ENCODE data around the gene ZNF322. TPM values are rescaled to one million over a fixed set of nuclear protein-coding genes. Genes with fewer than 3 reads are reported as not detected.

ZNF322 gene
- total RNA-seq, 2 experiments from 2014 or later: 0.92 to 0.93 TPM

GRCh38 chr6:26595669-26596269, 63.8 kb downstream of the ZNF322 start:
- ChIA-PET POLR2A (interaction anchor here (0.6 to 2.4 kb wide), 21 partner anchors 11 to 1276 kb away, joined by 3 to 17 read pairs (median 6); partner anchors contain the start of gene HMGN4), CTCF (interaction anchor here (0.5 to 6.0 kb wide), 51 partner anchors 9 to 1299 kb away, joined by 3 to 50 read pairs (median 4); partner anchors contain the start of genes BTN2A2, BTN3A3 and HMGN4)
- H3K4me1 ChIP-seq (ENCODE audit: insufficient read depth, low read length): peaks cover 31% of the 10 kb centered on the region
- Mint-ChIP-seq H3K4me1 (ENCODE audit: low read depth) (peaks cover 23% of the 10 kb centered on the region), H3K27me3 (peaks cover 40% of the 10 kb centered on the region), H3K27ac (no peak overlapping the region), H3K9me3 (no peaks in the 10 kb centered on the region), H3K4me3 (no peak overlapping the region), H3K36me3 (ENCODE audit: low read depth) (peaks cover 31% of the 10 kb centered on the region)
- TF ChIP-seq CTCF (IDR thresholded peaks at IDR 0.05): peak; percentile 98
- H3K27me3 ChIP-seq (ENCODE audit: control insufficient read depth in 1 of 2, insufficient read depth in 2 of 2, low read length in 2 of 2): peaks cover 11 to 32% of the 10 kb centered on the region in 2 experiments
- H3K4me3 ChIP-seq (ENCODE audit: low read length): peak overlapping the region; percentile 98
- DNase-seq (peak; percentile 78 to 93 (median 82)), ATAC-seq (ENCODE audit: poor library complexity) (peak; percentile 29)
- H3K27ac ChIP-seq (ENCODE audit: low read depth in 1 of 2, low read length in 2 of 2): no peak overlapping the region
- no peaks in the 10 kb centered on the region for H3K9me3 ChIP-seq (ENCODE audit: control insufficient read depth in 1 of 2, insufficient read depth in 1 of 2, low read length in 2 of 2)
- intact Hi-C loops (cut with DNase I, micrococcal nuclease): loop anchor here (1.0 to 10.0 kb wide), 7 partner anchors 20 to 541 kb away; a partner anchor contains a TSS
- H3K36me3 ChIP-seq (ENCODE audit: insufficient read depth, low read length): peaks cover 26% of the 10 kb centered on the region

- intact Hi-C loops (cut with DNase I, micrococcal nuclease): loop anchor here (1.0 to 10.0 kb wide), 6 partner anchors 20 to 540 kb away; a partner anchor contains a TSS
- H3K36me3 ChIP-seq (ENCODE audit: insufficient read depth, low read length): peaks cover 22% of the 10 kb centered on the region
- ATAC-seq (ENCODE audit: poor library complexity) (no peak), DNase-seq (peak in 3 of 14 experiments; percentile 39 to 41 (median 40))
- H3K9me3 Mint-ChIP-seq: no peaks in the 10 kb centered on the region
- peaks cover 23% of the 10 kb centered on the region for H3K36me3 Mint-ChIP-seq (ENCODE audit: low read depth)
- H3K27me3 ChIP-seq (ENCODE audit: control insufficient read depth in 1 of 2, insufficient read depth in 2 of 2, low read length in 2 of 2): peaks cover 11 to 32% of the 10 kb centered on the region in 2 experiments
- no peaks in the 10 kb centered on the region for H3K9me3 ChIP-seq (ENCODE audit: control insufficient read depth in 1 of 2, insufficient read depth in 1 of 2, low read length in 2 of 2)
- POLR2A ChIA-PET: interaction anchor here (0.6 to 2.4 kb wide), 22 partner anchors 10 to 1788 kb away, joined by 3 to 17 read pairs (median 6); partner anchors contain the start of gene HMGN4
- H3K27ac ChIP-seq (ENCODE audit: low read depth in 1 of 2, low read length in 2 of 2): no peak overlapping the region
- peaks cover 23% of the 10 kb centered on the region for H3K4me1 Mint-ChIP-seq (ENCODE audit: low read depth)
- CTCF ChIA-PET: interaction anchor here (0.5 to 6.0 kb wide), 50 partner anchors 8 to 1300 kb away, joined by 3 to 50 read pairs (median 4); partner anchors contain the start of genes BTN2A2, BTN3A3 and HMGN4
- no peak for TF ChIP-seq CTCF (IDR thresholded peaks at IDR 0.05)
- peak overlapping the region; percentile 98 for H3K4me3 ChIP-seq (ENCODE audit: low read length)
- H3K4me1 ChIP-seq (ENCODE audit: insufficient read depth, low read length): peaks cover 31% of the 10 kb centered on the region
- H3K27ac Mint-ChIP-seq: peak overlapping the region; percentile 68
- peak overlapping the region; percentile 47 for H3K4me3 Mint-ChIP-seq
- H3K27me3 Mint-ChIP-seq: peaks cover 45% of the 10 kb centered on the region
Observed at GRCh38 chr6:26594730-26595632, 64.6 kb downstream of the ZNF322 start.

DNA sequence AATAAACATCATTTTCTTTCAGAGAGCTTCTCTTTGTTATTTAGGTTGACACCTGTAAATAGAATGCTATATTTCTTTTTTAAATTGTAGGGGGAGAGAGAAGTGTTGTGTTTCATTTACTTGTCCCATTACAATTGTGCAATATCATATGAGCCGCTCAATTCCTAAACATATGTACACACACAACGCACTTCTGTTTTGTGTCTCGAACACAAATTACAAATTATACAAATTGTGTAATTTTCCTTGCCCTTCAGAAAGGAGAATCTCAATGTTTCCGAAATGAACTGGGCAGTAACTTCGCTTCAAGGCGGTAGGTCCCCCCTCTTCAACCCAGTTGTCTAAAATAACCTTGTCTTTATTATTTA, 65.4 kb downstream of the ZNF322 start:
- peak overlapping the region; percentile 17 for H3K4me3 Mint-ChIP-seq
- ATAC-seq (ENCODE audit: poor library complexity) (no peak), DNase-seq (no peak)
- Histone ChIP-seq H3K36me3 (ENCODE audit: insufficient read depth, low read length) (peaks cover 13% of the 10 kb centered on the region), H3K4me1 (ENCODE audit: insufficient read depth, low read length) (peaks cover 31% of the 10 kb centered on the region), H3K9me3 (ENCODE audit: control insufficient read depth in 1 of 2, insufficient read depth in 1 of 2, low read length in 2 of 2) (no peaks in the 10 kb centered on the region), H3K4me3 (ENCODE audit: low read length) (no peak overlapping the region), H3K27ac (ENCODE audit: low read depth in 1 of 2, low read length in 2 of 2) (no peak overlapping the region), H3K27me3 (ENCODE audit: control insufficient read depth in 1 of 2, insufficient read depth in 2 of 2, low read length in 2 of 2) (peaks cover 11 to 32% of the 10 kb centered on the region in 2 experiments)
- H3K9me3 Mint-ChIP-seq: no peaks in the 10 kb centered on the region
- intact Hi-C loops (cut with DNase I, micrococcal nuclease): loop anchor here (2.0 to 10.0 kb wide), 3 partner anchors 419 to 539 kb away; a partner anchor contains a TSS
- TF ChIP-seq CTCF (IDR thresholded peaks at IDR 0.05): no peak
- no peak overlapping the region for H3K27ac Mint-ChIP-seq
- peaks cover 15% of the 10 kb centered on the region for H3K4me1 Mint-ChIP-seq (ENCODE audit: low read depth)
- H3K27me3 Mint-ChIP-seq: peaks cover 50% of the 10 kb centered on the region
- CTCF ChIA-PET: interaction anchor here (0.6 to 6.0 kb wide), 4 partner anchors 15 to 252 kb away, joined by 4 to 50 read pairs (median 24); no protein-coding TSS in a partner anchor
- POLR2A ChIA-PET: interaction anchor here (2.3 kb wide), 1 partner anchor 24 kb away, joined by 17 read pairs; no protein-coding TSS in a partner anchor
- peaks cover 14% of the 10 kb centered on the region for H3K36me3 Mint-ChIP-seq (ENCODE audit: low read depth)

All from CD4-positive, alpha-beta T cell (primary cell).